B cell (primary cell): ENCODE measurements around the gene AOPEP.

Source experiments
- EZH2 ChIP-seq: IDR thresholded peaks from 2 replicates; pipeline ENCODE4 v1.6.1; 2012; ENCODE audit warnings: borderline replicate concordance, low read depth, mild to moderate bottlenecking, moderate library complexity, low read length; ENCODE audit not compliant: insufficient read depth, poor library complexity, severe bottlenecking
- TF ChIP-seq, protein P1 (sequence below): fragments of 200-600 bp; IDR thresholded peaks from one replicate; pipeline ENCODE4 v1.8.0; 2022; ENCODE audit warnings: antibody characterized with exemption, mild to moderate bottlenecking

GRCh38 chr9:95090023-95090791 lies 363.7 kb downstream of the AOPEP start:
- no peak for TF ChIP-seq EZH2
- TF ChIP-seq, protein P1, sequence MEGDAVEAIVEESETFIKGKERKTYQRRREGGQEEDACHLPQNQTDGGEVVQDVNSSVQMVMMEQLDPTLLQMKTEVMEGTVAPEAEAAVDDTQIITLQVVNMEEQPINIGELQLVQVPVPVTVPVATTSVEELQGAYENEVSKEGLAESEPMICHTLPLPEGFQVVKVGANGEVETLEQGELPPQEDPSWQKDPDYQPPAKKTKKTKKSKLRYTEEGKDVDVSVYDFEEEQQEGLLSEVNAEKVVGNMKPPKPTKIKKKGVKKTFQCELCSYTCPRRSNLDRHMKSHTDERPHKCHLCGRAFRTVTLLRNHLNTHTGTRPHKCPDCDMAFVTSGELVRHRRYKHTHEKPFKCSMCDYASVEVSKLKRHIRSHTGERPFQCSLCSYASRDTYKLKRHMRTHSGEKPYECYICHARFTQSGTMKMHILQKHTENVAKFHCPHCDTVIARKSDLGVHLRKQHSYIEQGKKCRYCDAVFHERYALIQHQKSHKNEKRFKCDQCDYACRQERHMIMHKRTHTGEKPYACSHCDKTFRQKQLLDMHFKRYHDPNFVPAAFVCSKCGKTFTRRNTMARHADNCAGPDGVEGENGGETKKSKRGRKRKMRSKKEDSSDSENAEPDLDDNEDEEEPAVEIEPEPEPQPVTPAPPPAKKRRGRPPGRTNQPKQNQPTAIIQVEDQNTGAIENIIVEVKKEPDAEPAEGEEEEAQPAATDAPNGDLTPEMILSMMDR: no peak
